Stimulated activated CD8-positive, alpha-beta memory T cell treated with anti-CD3 and anti-CD28 coated beads, Interleukin-15, amount 100 ng/mL, for 1 hour (primary cell): ENCODE measurements around the gene SEZ6L.

Experiments
- DNase-seq: peaks from one replicate; pipeline ENCODE4 v3.0.0-alpha.2; 2020; ENCODE audit warnings: low read depth

Gene SEZ6L

DNA sequence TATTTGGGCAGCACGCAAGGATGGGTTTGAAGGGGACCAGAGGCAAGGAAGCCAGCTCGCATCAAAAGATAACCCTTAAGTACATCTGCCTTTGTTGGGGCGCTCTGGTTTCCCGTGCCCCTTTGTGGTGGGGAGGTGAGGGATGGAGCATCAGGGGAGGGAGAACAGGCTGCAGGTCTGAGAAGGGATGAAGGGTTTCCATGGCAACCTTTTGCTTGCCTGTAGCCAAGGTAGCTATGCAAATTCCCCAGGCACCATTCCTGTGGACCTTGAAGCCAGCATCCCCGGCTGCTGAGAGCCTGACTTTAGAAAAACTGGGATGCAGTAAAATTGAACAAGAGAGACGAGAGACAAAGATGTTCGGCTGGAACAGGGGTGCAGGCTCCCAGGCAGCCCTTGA, 75.7 kb downstream of the SEZ6L start:
- no peak for DNase-seq

DNA sequence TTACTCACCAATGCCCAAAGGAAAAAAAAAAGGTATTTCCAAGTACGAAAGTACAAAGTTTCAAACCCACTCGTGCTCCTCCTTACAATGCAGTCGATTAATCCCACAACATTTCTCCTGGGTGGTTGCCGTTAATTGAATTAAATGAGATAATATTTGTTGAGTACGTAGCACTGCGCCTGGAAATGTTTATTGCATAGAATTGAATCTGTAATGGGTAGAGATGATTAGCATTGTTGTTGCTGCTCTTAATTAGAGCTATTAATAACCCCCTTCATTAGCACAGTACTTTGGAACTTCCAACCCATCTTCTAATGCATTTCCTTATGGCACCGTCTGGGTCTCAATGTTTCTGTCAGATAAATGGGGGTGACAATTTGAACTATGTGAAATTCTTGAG, 77.3 kb downstream of the SEZ6L start:
- no peak for DNase-seq

DNA sequence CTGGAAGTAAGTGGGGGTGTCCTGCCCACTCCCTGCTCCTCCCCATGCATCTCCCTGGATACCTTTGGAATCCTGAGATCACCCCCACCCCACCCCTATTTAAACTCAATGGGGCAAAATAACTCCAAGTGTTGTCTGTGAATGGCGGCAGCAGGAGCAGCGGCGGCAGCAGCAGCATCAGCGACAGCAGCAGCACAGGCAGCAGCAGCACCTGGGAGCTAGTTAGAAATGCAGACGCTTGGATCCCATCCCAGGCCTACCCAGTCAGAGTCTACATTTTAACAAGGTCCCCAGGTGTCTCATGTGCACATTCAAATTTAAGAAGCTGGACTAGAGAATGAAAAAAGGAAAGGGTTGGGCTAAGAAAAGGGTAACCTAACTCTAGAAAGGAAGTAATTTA, 82.6 kb downstream of the SEZ6L start:
- no peak for DNase-seq

DNA sequence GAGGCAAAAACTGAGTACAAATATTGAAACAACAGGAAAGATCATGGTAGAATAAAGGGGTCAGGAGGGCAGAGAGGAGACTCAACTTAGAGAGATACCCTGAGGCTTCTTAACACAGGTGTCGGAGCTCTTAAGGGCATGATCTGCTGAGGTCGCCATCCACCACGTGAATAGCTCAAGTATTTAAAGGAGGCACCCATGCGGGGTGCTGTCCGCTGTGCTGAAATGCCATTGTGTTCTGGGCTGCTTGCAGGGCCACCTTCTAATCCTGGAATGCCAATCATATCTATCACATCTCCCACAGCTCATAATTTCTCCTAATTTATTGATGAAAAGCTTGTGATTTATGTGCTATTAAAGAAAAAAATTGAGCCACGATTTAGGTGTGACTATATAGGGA, 90.2 kb downstream of the SEZ6L start:
- DNase-seq = no peak

DNA sequence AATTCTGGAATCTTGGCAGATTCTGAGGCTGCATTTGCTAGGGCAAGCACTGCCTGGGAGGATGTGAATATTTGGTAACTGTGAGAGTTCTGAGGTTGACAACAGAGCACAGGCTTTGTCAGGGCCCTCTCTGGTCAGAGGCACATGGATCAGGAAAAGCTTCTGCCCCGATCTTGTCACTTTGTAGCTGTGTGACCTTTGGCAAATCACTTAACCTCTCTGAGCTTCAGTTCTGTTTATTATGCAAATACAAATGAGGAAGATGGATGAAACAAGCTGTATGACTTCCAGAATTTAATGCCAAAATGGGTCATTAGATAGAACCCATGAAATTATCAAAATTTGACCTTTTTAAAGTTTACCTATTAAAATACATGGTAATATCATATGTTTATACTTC, 94.9 kb downstream of the SEZ6L start:
- DNase-seq = no peak

DNA sequence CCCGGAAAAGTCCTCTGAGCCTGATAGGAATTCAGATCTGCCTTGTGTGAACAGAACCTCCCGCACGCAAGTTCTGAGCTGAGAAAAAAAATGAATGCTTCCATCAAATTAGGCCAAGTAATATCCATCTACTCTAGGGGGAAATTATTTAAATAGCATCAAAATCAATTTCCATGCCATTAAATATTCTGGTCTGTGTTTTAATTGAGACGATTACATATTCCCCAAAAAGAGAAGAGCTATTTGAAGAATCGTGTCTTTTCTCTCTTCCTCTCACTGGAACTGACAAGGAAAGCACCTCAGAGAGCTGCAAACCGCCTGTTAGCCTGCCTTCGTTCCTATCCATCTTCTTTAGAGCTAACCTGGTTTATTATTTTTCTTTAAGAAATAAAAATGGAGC, 96.0 kb downstream of the SEZ6L start:
- no peak for DNase-seq

DNA sequence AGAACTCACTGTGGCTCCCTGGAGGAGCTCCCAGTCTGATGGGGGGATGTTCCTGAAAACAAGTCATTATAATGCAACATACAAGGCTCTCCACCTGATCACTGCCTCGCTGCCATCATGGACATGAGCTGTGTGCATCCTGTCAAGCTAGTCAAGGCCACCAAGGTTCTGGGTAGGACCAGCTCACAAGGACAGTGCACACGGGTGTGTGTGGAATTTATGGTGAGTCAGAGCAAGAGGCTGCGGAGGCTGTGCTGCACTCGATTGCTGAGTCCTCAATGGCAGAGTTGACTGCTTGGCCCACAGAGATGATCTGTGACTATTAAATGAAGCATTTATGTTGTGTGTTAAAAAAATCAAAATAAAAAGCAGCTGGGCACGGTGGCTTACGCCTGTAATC, 96.6 kb downstream of the SEZ6L start:
- DNase-seq = no peak

DNA sequence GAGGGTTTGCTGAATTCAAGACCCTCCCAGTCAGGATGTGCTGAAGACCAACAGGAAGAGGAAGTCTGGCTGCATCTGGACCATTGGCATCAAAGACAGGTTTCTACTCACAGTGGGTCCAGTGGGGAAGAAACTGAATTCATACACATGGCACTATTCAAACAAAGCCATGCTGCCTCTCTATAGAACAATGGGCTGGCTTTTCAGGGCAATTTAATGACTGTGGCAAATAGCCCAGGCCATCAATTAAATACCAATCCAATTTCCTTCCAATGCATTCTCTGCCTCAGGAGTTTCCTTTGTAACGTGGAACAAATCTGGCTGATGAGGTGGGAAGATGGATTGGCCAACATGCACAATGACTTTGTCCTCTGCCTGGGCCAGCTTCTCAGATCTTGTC, 98.6 kb downstream of the SEZ6L start:
- no peak for DNase-seq

DNA sequence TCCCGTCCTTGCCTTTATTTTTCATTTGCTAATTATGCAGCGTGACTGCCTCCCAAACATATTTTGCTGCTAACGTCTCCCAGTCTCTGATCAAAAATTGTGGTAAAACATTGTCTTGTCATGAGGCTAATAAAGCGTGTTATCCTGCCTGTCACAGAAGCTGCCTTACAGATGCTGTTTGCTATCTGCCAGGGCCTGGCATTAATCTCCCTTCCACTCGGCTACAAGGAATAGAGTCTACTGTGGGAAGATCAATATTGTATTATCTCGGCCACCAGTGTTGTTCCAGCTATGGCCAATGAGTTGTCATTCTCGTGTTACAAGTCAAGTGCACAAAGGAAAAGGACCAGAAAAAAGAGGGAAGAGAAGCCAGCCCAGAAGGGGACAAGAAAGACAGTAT, 100.3 kb downstream of the SEZ6L start:
- no peak for DNase-seq

DNA sequence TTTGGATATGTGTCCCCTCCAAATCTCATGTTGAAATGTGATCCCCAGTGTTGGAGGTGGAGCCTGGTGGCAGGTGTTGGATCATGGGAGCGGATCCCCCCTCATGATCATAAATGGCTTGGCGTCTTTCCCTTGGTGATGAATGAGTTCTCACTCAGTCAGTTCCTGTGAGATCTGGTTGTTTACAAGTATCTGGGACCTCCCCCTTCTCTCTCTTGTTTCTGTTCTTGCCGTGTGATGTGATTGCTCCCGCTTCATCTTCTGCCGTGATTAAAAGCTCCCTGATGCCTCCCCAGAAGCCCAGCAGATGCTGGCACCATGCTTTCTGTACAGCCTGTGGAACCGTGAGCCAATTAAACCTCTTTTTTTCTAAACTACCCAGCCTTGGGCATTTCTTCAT, 102.2 kb downstream of the SEZ6L start:
- DNase-seq = no peak

DNA sequence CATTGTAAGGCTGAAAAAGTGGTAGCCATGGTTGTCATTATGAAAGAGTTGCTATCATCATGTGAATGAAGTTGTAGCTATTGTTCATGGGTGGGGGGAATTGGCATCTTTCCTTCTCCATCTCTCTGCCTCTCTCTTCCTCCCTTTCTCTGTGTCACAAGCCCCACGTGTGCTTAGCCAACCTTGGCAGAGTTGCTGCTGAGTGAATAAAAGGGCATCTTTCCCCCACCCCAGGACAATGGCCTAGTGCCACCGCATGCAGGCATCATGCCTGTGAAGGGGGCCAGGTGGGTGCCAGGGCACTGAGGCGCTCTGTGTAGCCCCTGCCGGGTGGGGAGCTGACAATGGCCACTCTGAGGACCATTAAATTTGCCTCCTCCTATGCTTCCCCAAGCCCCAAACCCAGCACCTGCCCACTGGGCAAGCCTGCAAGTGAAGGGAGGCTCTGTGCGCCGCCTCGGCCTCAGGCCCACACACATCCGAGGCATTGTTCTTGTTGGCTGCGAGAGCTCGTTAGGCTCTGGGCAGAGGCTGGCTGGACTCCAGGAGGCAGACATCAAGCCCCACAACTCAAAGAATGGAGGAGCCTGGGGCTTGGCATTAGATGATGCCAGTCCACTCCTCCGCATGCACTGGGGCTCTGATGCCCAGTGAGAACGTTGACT, 103.9 kb downstream of the SEZ6L start:
- no peak for DNase-seq

DNA sequence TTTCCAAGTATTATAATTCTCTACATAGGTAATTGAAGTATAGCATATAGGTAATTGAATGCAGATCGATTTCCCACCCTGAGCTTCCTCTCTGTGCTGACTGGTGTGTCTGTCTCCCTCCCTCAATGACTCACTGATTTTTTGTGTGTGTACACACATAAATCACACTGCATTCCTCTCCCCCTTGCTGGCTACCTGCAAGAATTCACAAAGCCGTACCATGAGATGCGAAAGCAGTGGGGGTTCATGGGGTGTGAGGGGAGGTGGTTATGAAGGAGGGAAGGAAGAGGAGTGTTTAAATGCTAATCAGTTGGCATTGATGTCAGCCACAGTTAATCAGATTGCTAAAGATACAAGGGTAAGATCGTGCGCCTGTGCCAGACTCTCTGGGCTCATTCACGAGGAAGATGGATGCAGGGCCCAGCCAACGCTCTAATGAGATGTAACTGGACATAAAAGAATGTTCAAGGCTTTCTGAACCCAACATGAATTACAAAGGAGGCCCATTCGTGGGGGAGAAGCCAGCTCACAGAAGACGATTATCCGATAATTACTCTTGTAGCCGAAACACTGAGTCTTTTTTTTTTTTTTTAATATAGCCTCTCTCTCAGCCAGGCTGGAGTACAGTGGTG, 107.4 kb downstream of the SEZ6L start:
- no peak for DNase-seq

DNA sequence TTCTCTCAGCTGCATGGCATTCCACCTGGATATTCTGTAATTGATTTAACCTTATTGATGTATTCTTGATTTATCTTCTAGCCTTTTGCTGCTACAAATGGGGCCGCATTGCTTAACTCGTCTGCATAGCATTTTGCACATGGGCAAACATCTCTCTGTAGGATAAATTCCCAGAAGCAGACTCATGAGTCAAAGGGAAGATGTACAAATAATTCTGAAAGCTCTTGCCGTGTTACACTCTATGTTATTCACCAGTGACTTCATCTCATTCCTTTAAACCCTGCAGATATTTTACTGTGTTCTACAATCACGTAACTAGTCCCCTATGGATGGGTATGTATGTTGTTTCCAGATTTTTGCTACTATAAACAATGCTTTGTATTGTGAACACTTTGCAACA, 112.7 kb downstream of the SEZ6L start:
- DNase-seq = no peak

DNA sequence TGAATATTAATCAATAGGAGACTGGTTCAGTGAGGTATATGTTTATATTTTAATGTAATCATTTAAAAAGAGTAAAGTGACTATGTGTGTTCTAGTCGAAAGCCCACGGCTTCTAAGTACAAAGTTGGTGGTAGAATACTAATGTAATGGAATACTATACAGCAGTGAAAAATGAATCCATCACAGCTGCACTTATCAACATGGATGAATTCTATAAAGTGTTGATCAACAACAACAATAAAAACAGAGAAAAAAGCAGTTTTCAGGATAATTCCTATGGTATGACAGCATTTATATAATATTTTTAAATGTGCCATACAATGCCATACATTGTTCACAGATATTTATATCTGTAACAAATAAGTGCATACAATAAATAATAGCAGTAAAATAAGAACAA, 114.1 kb downstream of the SEZ6L start:
- DNase-seq = no peak

DNA sequence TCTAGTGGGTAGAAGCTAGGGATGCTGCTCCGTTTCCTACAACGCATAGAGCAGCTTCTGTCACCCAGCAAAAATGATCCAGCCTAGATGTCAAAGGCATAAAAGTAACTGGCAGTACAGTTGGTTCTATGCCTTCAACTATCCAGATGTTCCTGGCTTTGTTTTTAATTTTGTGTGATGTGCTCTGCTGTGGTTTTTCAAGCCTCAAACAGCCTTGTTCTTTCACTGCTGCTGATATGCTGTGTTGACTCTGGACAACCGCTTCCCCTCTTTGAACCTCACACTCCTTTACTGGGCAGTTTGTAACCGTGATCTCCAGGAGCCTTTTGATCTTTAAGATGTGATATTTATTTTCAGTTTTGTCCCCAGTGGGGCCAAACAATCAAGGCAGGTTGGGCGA, 116.4 kb downstream of the SEZ6L start:
- no peak for DNase-seq

DNA sequence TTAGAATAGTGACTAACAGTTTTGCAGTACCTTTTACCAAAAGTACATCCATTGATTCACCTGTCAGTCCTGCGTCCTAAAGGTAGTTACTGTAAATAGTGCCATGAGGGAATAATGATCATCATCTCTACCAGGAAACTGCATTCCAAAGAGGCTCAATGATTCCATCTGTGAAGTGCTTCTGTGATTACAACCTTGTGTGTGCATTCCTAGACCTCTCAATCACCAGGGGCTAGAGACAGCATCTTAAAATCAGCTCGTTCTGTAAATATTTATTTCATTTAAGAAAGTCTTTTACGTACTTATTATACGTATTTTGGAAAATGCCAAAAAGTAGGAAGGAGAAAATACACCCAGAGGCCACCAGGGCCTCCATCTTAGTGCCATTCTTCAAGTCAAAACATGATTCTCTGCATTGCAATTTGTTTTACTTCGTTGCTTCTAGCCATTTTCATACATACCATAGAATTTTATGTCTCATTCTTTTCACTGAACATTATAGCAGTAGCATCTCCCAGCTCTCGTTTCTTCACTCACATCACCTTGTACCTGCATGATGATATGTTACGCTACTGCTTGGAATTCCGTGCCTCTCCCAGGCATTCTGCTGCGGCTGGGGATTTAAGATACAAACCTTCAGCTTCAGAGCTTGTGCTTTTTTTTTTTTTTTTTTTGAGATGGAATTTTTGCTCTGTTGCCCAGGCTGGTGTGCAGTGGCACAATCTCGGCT, 117.0 kb downstream of the SEZ6L start:
- no peak for DNase-seq

DNA sequence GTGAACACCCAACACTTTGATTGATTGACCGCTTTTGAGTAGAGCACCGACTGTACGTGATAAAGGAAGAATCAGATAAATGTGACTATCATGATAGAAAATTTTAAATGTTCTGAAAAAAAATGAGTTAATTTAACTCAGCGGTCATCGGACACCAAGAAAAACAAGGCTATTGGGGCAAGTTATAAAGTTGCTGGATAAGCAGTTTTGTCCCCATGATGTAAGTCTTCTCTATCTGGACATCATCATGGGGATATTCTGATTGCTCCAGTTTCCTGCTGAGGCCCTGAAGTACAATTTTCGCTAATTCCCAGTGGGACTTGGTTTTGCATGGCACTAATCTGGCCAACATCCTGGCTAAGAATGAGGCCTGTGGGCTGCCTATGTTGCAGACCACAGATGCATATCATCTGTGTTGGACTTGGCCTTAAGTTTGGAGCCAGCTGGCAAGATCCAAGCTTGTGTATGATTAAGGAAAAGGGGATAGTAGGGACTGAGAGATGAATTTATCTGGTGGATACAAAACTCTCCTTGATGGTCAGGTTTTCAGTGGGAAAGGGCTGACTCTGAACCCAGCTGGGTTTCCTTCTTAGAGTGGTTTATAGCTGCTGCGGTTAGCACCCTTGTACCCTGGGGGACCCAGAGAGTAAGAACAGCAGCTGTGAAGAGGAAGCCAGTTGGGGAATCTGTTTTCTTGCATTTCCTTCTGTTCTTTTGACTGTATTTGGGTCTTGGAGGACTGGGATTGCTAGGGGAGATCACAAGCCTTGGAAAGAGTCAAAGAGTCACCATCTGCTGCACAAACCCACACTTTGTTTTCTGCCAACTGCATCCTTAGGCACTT, 118.3 kb downstream of the SEZ6L start:
- DNase-seq = no peak

DNA sequence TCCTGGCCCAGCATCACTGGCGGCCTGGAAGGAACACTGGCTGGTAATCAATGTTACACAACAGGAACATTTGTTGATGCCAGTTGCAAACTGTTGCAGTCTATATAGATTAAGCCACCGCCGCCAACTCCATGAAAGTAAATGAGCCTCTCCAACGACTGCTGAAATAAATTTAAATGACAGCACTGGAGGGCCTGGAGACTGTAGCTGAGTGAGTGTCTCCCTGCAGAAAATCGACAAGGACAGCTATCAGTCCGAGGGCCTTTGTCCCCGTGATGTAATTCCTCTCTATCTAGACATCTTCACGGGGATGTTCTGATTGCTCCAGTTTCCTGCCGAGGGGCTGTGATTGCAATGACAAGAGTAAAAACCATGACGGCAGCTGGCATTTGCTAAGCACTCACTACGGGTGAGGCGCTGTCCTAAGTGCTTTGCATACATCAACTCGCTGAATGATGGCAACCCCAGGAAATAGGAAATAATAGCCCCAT, 120.4 kb downstream of the SEZ6L start:
- no peak for DNase-seq

DNA sequence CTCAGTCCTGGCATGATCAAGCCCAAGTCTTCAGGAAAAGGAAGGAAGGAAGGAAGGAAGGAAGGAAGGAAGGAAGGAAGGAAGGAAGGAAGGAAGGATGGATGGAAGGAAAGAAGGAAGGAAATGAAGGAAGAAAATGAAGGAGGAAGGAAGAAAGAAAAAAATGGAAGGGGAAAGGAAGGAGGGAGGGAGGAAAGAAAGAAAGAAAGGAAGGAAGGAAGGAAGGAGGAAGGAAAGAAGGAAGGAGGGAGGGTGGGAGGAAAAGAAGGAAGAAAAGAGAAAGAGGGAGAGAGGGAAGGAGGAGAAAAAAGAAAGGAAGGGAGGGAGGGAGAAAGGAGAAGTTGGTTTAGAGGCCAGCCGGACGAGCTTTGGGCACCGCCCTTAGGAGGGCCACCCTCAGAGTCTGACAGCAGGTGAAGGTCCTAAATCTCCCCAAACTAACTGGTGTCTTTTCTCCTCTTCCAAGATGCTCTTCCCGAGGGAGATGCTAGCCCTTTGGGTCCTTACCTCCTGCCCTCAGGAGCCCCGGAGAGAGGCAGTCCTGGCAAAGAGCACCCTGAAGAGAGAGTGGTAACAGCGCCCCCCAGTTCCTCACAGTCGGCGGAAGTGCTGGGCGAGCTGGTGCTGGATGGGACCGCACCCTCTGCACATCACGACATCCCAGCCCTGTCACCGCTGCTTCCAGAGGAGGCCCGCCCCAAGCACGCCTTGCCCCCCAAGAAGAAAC, 122.8 kb downstream of the SEZ6L start:
- DNase-seq = no peak

DNA sequence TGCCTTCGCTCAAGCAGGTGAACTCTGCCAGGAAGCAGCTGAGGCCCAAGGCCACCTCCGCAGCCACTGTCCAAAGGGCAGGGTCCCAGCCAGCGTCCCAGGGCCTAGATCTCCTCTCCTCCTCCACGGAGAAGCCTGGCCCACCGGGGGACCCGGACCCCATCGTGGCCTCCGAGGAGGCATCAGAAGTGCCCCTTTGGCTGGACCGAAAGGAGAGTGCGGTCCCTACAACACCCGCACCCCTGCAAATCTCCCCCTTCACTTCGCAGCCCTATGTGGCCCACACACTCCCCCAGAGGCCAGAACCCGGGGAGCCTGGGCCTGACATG, 123.4 kb downstream of the SEZ6L start:
- DNase-seq = no peak

DNA sequence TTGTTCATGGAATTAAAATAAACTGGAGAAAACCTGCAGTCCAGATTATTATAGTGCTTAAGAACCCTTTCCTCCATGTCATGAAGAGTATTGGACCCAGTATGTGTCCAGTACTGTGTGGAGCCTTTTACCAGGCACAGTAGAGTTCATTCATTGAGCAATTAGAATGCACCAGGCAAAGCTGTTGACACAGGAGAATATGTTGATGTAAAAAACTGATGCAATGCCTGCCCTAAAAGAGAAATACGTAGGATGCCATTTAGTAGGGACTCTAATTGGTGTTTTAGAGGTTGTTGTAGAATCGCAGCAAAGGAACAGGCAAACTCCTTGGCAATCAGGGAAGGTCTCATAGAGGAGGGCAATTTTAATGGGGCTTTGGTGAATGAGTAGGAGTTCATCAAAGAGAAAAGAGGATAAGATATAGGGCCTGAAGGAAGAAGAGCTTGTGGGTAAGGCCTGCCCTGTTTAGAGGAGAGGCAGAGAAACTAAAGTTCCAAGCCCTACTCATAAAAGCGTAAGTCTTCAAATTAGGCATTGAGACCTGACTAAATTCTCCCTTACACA, 126.4 kb downstream of the SEZ6L start:
- DNase-seq = no peak
